Left lung (tissue), 10 donors: Measurements from ENCODE around the gene LY6G6D. TPM values are rescaled to one million over a fixed set of nuclear protein-coding genes. Genes with fewer than 3 reads are reported as not detected.

ENCODE experiments used
- ATAC-seq: fragments of 200-7000 bp; cut with Tn5 transposase; one replicate; pipeline ENCODE4 v1.9.1; 2020; ENCODE audit warnings: moderate library complexity
- DNase-seq, 4 donors: peaks; one replicate each; pipeline ENCODE4 v3.0.0-alpha.2; 2013 to 2020
- H3K27ac ChIP-seq, 2 donors: fragments of 200-600 bp; sonication (generic) in 1 of 2; one replicate each; pipeline versions ENCODE4 v1.5.0 to v1.8.0; 2020 to 2021
- H3K27me3 ChIP-seq, 2 donors: fragments of 200-600 bp; sonication (generic) in 1 of 2; one replicate each; pipeline versions ENCODE4 v1.5.0 to v1.8.0; 2020 to 2021
- H3K36me3 ChIP-seq, 2 donors: fragments of 200-600 bp; sonication (generic) in 1 of 2; one replicate each; pipeline versions ENCODE4 v1.5.0 to v1.8.0; 2020 to 2021
- H3K4me1 ChIP-seq, 2 donors: fragments of 200-600 bp; one replicate each; pipeline ENCODE4 v1.8.0; 2021
- H3K4me3 ChIP-seq, 2 donors: fragments of 200-600 bp; sonication (generic) in 1 of 2; one replicate each; pipeline versions ENCODE4 v1.5.0 to v1.8.0; 2020 to 2021; ENCODE audit warnings: mild to moderate bottlenecking in 1 of 2
- H3K9me3 ChIP-seq, 2 donors: fragments of 200-600 bp; sonication (generic) in 1 of 2; one replicate each; pipeline versions ENCODE4 v1.5.0 to v1.8.0; 2020 to 2021
- CTCF ChIP-seq, 2 donors: fragments of 200-600 bp; sonication (generic) in 1 of 2; IDR thresholded peaks; one replicate each; pipeline versions ENCODE4 v1.5.0 to v1.8.0; 2021; ENCODE audit warnings: antibody characterized with exemption in 2 of 2
- intact Hi-C, 2 donors: fragments of 100-400 bp; cut with DNase I; formaldehyde crosslinking; loops; one replicate each; pipeline versions ENCODE4 v1.11.2 to v1.14.2; 2022
- polyA plus RNA-seq, 6 donors: library from polyadenylated mRNA; unstranded; fragments of 120-200 nt; gene quantifications; one replicate each; pipeline ENCODE4 v1.2.1, GENCODE V29; 2013; ENCODE audit not compliant: insufficient read length in 6 of 6
- total RNA-seq, 2 donors: library from RNA; stranded (reverse); fragmentation: NEBNext Ultra II Directional; extraction: Animal tissue kit (Norgen Biotek cat#: 25700); gene quantifications; one replicate each; pipeline ENCODE4 v1.2.1, GENCODE V29; 2021
- donor health status: DM: no; HTN: yes; CAD: no.
- donor health status: DM: no; HTN: no; CAD: no.

The LY6G6D gene
- total and polyA plus RNA-seq, 8 donors: 0.57 TPM; not detected in 7

GRCh38 chr6:31721351-31722020 lies 6.3 kb downstream of the LY6G6D start, which contains the start of gene LY6G6C:
LY6G6C (minus strand) TSS chr6:31721746; CDS start chr6:31721679, 67 bp downstream.
- Histone ChIP-seq H3K36me3 (peaks cover 0 to 18% of the 10 kb centered on the region in 2 donors), H3K27ac (no peak within 1 kb of the TSS), H3K4me1 (peaks cover 5 to 12% of the 10 kb centered on the region in 2 donors), H3K27me3 (no peaks in the 10 kb centered on the region), H3K4me3 (no peak within 1 kb of the TSS), H3K9me3 (no peaks in the 10 kb centered on the region)
- DNase-seq (no peak), ATAC-seq (no peak)
- no peak for TF ChIP-seq CTCF (IDR thresholded peaks at IDR 0.05)
- intact Hi-C loops: no loop called here

GRCh38 chr6:31722173-31722572 lies 7.0 kb downstream of the LY6G6D start:
- no peak overlapping the region for H3K27ac ChIP-seq
- TF ChIP-seq CTCF (IDR thresholded peaks at IDR 0.05): no peak
- H3K4me3 ChIP-seq: no peak overlapping the region
- peaks cover 0 to 24% of the 10 kb centered on the region in 2 donors for H3K36me3 ChIP-seq
- ATAC-seq: no peak
- H3K27me3 ChIP-seq: no peaks in the 10 kb centered on the region
- intact Hi-C loops: no loop called here
- DNase-seq: no peak
- no peaks in the 10 kb centered on the region for H3K9me3 ChIP-seq
- peaks cover 11 to 18% of the 10 kb centered on the region in 2 donors for H3K4me1 ChIP-seq

GRCh38 chr6:31723245-31723979 lies 8.3 kb downstream of the LY6G6D start, which contains the start of gene MPIG6B:
MPIG6B (plus strand) TSS chr6:31723373; CDS start chr6:31723384, 11 bp downstream.
- Histone ChIP-seq H3K27me3 (no peaks in the 10 kb centered on the region), H3K9me3 (no peaks in the 10 kb centered on the region), H3K36me3 (peaks cover 0 to 28% of the 10 kb centered on the region in 2 donors), H3K27ac (no peak within 1 kb of the TSS), H3K4me3 (no peak within 1 kb of the TSS), H3K4me1 (peaks cover 17 to 31% of the 10 kb centered on the region in 2 donors)
- ATAC-seq: no peak
- intact Hi-C loops: no loop called here
- TF ChIP-seq CTCF (IDR thresholded peaks at IDR 0.05): no peak
- no peak for DNase-seq

GRCh38 chr6:31723980-31724691 lies 9.0 kb downstream of the LY6G6D start:
- TF ChIP-seq CTCF (IDR thresholded peaks at IDR 0.05): no peak
- no peak overlapping the region for H3K27ac ChIP-seq
- peaks cover 0 to 28% of the 10 kb centered on the region in 2 donors for H3K36me3 ChIP-seq
- ATAC-seq (no peak), DNase-seq (no peak)
- H3K4me1 ChIP-seq: peaks cover 21 to 38% of the 10 kb centered on the region in 2 donors
- H3K27me3 ChIP-seq: no peaks in the 10 kb centered on the region
- H3K9me3 ChIP-seq: no peaks in the 10 kb centered on the region
- intact Hi-C loops: no loop called here
- no peak overlapping the region for H3K4me3 ChIP-seq
